ENCODE results near the gene CENPM. TPM values are rescaled to one million over a fixed set of nuclear protein-coding genes. Genes with fewer than 3 reads are reported as not detected.

CENPM gene
- total and polyA plus RNA-seq, 9 of the 15 experiments (the other 6 are each of a cell fraction or from before 2014, with no cell fraction given) = 11.3 to 67.7 (median 32.3) TPM

GRCh38 chr22:41898645-41899044 is 48.3 kb downstream of the CENPM start:
- no peak for FAIRE-seq
- no peaks in the 10 kb centered on the region for H4K20me1 ChIP-seq (replicated peaks; ENCODE audit: control insufficient read depth, insufficient read depth, low read length)
- H3K4me2 ChIP-seq (ENCODE audit: insufficient read depth, low read length) = no peak overlapping the region
- ChIA-PET POLR2A (interaction anchor here (0.6 to 0.7 kb wide), 2 partner anchors 11 to 13 kb away, joined by 3 to 4 read pairs; no protein-coding TSS in a partner anchor), CTCF (ENCODE audit: low intra/inter-chr PET ratio) (no interaction called here)
- no peak overlapping the region for H3K9ac ChIP-seq (ENCODE audit: insufficient read depth in 1 of 2, low read depth in 2 of 2, low read length in 2 of 2)
- no peak for ATAC-seq
- no peak overlapping the region for H3K4me3 ChIP-seq
- intact Hi-C loops (cut with micrococcal nuclease) (no loop called here), in situ Hi-C loops (cut with MboI) (no loop called here)
- no peak for DNase-seq (ENCODE audit: extremely low read depth in 1 of 4, low spot score in 3 of 4)
- no peak overlapping the region for H3K27ac ChIP-seq (ENCODE audit: extremely low read depth, low read depth, low read length)
- H3K9me1 ChIP-seq (ENCODE audit: control insufficient read depth, insufficient read depth, low read length) = peaks cover 2% of the 10 kb centered on the region
- no peaks in the 10 kb centered on the region for H3K79me2 ChIP-seq (ENCODE audit: control insufficient read depth, insufficient read depth, low read length)
- H3K4me1 ChIP-seq (replicated peaks in 1 of 2; ENCODE audit: control insufficient read depth in 2 of 2, insufficient read depth in 2 of 2, low read length in 2 of 2) = peaks cover 0 to 10% of the 10 kb centered on the region in 2 experiments; a peak in 3 of 5 replicates
- BruUV-seq (replicated peaks) = no TSS peak
- no peaks in the 10 kb centered on the region for H3K9me3 ChIP-seq (replicated peaks; ENCODE audit: control insufficient read depth, insufficient read depth, low read depth, low read length)
- peaks cover 83% of the 10 kb centered on the region for H3K36me3 ChIP-seq (ENCODE audit: control insufficient read depth, insufficient read depth, low read length)
- H2AFZ ChIP-seq (ENCODE audit: low read depth, low read length) = no peak overlapping the region
- TF ChIP-seq ZNF24 (IDR thresholded peaks at IDR 0.05) (no peak), JUN (IDR thresholded peaks at IDR 0.05; ENCODE audit: borderline replicate concordance, low read depth, low read length) (no peak), JUN (CRISPR knock-in tag; IDR thresholded peaks at IDR 0.05; ENCODE audit: borderline replicate concordance) (no peak), ZNF589 (CRISPR knock-in tag; IDR thresholded peaks at IDR 0.05; ENCODE audit: low read depth) (no peak), RFX5 (IDR thresholded peaks at IDR 0.05; ENCODE audit: low read depth, low read length) (no peak), ZNF384 (IDR thresholded peaks at IDR 0.05; ENCODE audit: low read depth, low read length) (no peak), SP1 (CRISPR knock-in tag; IDR thresholded peaks at IDR 0.05) (no peak), NEUROD1 (IDR thresholded peaks at IDR 0.05; ENCODE audit: borderline replicate concordance, low read depth, low read length, partially characterized antibody) (no peak)
- WGBS (ENCODE audit: insufficient coverage, low coverage, missing lambda C conversion rate) = 83% methylated on average over 7 of the region's 11 CpGs
- H3K27me3 ChIP-seq (ENCODE audit: control insufficient read depth in 2 of 2, insufficient read depth in 2 of 2, low read length in 2 of 2) = no peaks in the 10 kb centered on the region

All from K562 (cell line).